Measurements from ENCODE around the gene ANKRD55.
"Not testable (repeated sequence)": the region's sequence is repeated elsewhere in the genome, so short reads cannot be mapped to it uniquely, and the experiment has no call there.

Gene ANKRD55

GRCh38 chr5:56233230-56233629 is at the start of gene ANKRD55:
Gene ANKRD55 (minus strand): TSS chr5:56233330. CDS start chr5:56232913, 417 bp downstream.
- DNase-seq, result no peak

GRCh38 chr5:56282216-56282615 is 49.1 kb upstream of the ANKRD55 start:
- DNase-seq, result no peak

- no peak for DNase-seq
Observed at GRCh38 chr5:56281489-56282165, 48.5 kb upstream of the ANKRD55 start.

GRCh38 chr5:56279979-56280378 is 46.8 kb upstream of the ANKRD55 start:
- no peak for DNase-seq

GRCh38 chr5:56279291-56279690 is 46.2 kb upstream of the ANKRD55 start:
- DNase-seq, result no peak

- no peak for DNase-seq
Observed at GRCh38 chr5:56278335-56278753, 45.2 kb upstream of the ANKRD55 start.

GRCh38 chr5:56277573-56277972 is 44.4 kb upstream of the ANKRD55 start:
- no peak for DNase-seq

GRCh38 chr5:56273376-56273955 is 40.3 kb upstream of the ANKRD55 start:
- no peak for DNase-seq

- DNase-seq, result no peak
Observed at GRCh38 chr5:56272765-56273164, 39.6 kb upstream of the ANKRD55 start.

GRCh38 chr5:56270568-56271392 is 37.6 kb upstream of the ANKRD55 start:
- peak; percentile 4 for DNase-seq

- DNase-seq, result no peak
Observed at GRCh38 chr5:56270058-56270457, 36.9 kb upstream of the ANKRD55 start.

GRCh38 chr5:56269216-56269927 is 36.2 kb upstream of the ANKRD55 start:
- no peak for DNase-seq

- DNase-seq, result not testable (repeated sequence)
Observed at GRCh38 chr5:56268707-56269106, 35.6 kb upstream of the ANKRD55 start.

GRCh38 chr5:56267856-56268255 is 34.7 kb upstream of the ANKRD55 start:
- DNase-seq, result no peak

GRCh38 chr5:56264417-56265025 is 31.4 kb upstream of the ANKRD55 start:
- no peak for DNase-seq

GRCh38 chr5:56262279-56262678 is 29.1 kb upstream of the ANKRD55 start:
- DNase-seq, result no peak

- DNase-seq, result no peak
Observed at GRCh38 chr5:56259002-56259511, 25.9 kb upstream of the ANKRD55 start.

GRCh38 chr5:56257763-56258529 is 24.8 kb upstream of the ANKRD55 start:
- not testable (repeated sequence) for DNase-seq

GRCh38 chr5:56257010-56257409 is 23.9 kb upstream of the ANKRD55 start:
- DNase-seq, result no peak

GRCh38 chr5:56255502-56255901 is 22.4 kb upstream of the ANKRD55 start:
- DNase-seq, result no peak

- DNase-seq, result no peak
Observed at GRCh38 chr5:56253924-56254323, 20.8 kb upstream of the ANKRD55 start.

- DNase-seq, result no peak
Observed at GRCh38 chr5:56253126-56253525, 20.0 kb upstream of the ANKRD55 start.

All from NCI-H2227 treated with DMSO at 0.1 percent for 48 hours (cell line).